ENCODE data around the gene OSGIN1. TPM values are rescaled to one million over a fixed set of nuclear protein-coding genes. Genes with fewer than 3 reads are reported as not detected.

OSGIN1 gene
- total and polyA plus RNA-seq, 2 of the 8 experiments (the other 6 are each of a cell fraction or from before 2014, with no cell fraction given) = 0.58 to 0.76 TPM

DNA sequence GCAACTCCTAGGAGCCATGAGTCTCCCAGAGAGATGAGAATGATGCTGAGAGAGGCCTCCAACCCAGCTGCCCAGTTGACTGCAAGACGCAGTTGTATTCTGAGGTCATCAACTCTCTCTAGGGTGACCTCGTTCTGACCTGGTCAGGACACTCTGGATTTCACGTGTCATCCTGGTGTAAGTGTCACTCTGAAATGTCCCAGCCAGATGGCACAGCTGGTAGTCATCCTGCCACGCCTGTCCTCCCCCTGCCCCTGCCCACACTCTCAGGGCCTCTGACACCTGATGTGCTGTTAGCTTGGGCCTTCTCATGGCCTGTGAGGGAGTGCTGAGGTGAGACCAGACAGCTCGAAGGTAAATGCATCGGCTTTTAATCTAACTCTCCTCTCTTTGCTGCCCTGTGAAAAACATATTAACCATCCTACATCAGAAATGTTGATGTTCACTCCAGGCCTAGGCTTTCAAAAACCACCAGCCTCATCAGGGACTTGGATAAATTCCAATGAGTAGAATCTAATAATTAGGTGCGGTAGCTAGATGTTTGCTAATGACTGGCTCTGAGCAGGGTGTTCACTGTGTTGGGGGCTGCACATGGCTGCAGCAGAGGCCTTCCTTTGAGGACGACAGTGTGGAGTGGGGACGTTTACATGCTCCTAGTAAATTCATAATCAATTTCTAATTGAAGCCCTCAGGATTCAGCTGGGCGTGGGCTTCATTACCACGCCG is 40.4 kb upstream of the OSGIN1 start:
- H3K4ac ChIP-seq (replicated peaks; ENCODE audit: insufficient read length, low read depth, low read length) = no peak overlapping the region
- H2BK15ac ChIP-seq (ENCODE audit: low read length) = no peak overlapping the region
- POLR2A ChIA-PET (ENCODE audit: partially characterized antibody) = interaction anchor here (0.9 to 2.6 kb wide), 4 partner anchors 8 to 14 kb away, joined by 3 to 12 read pairs (median 5); no protein-coding TSS in a partner anchor
- H4K5ac ChIP-seq (ENCODE audit: insufficient read length, low read depth, low read length) = no peak overlapping the region
- no peak overlapping the region for H3K9ac ChIP-seq (replicated peaks in 1 of 4; ENCODE audit: extremely low read depth in 1 of 4, low read depth in 3 of 4, low read length in 3 of 4)
- H3K23me2 ChIP-seq (ENCODE audit: low read depth, low read length) = no peaks in the 10 kb centered on the region
- peaks cover 9 to 40% (median 17%) of the 10 kb centered on the region in 4 experiments for H3K36me3 ChIP-seq (ENCODE audit: control insufficient read depth in 2 of 4, insufficient read depth in 4 of 4, low read length in 3 of 4)
- H4K20me1 ChIP-seq (replicated peaks in 1 of 2; ENCODE audit: control insufficient read depth in 1 of 2, insufficient read depth in 2 of 2, low read length in 2 of 2) = peaks cover 0 to 9% of the 10 kb centered on the region in 2 experiments
- H3K79me2 ChIP-seq (ENCODE audit: control insufficient read depth in 1 of 2, insufficient read depth in 2 of 2, low read length in 2 of 2) = no peaks in the 10 kb centered on the region; a peak in 1 of 4 replicates
- WGBS, 2 experiments (ENCODE audit: extremely low coverage in 1 of 2, insufficient coverage in 1 of 2, insufficient read length in 1 of 2, insufficient replicate concordance in 2 of 2, low coverage in 1 of 2, low lambda C conversion rate in 2 of 2, missing lambda C conversion rate in 1 of 2) = 92% methylated on average over 12 of the region's 12 CpGs; no CpG with 5 or more reads in 1 of the 2 experiments
- TF ChIP-seq SIX5 (IDR thresholded peaks at IDR 0.05; ENCODE audit: low read depth, low read length) (no peak), POU5F1 (IDR thresholded peaks at IDR 0.05; ENCODE audit: low read depth, low read length) (no peak), RAD21 (IDR thresholded peaks at IDR 0.05 in 1 of 2, conservative IDR thresholded peaks at IDR 0.05 in 1 of 2; ENCODE audit: low read depth in 2 of 2, low read length in 2 of 2) (no peak), HDAC2 (IDR thresholded peaks at IDR 0.05; ENCODE audit: borderline replicate concordance in 1 of 2, low read depth in 2 of 2, low read length in 2 of 2) (no peak), ZNF274 (IDR thresholded peaks at IDR 0.05; ENCODE audit: borderline replicate concordance, extremely low read depth, low read length) (no peak), SIN3A (conservative IDR thresholded peaks at IDR 0.05 in 1 of 2, IDR thresholded peaks at IDR 0.05 in 1 of 2; ENCODE audit: low read depth in 1 of 2, low read length in 2 of 2) (no peak), KDM4A (IDR thresholded peaks at IDR 0.05; ENCODE audit: low read depth, low read length, severe bottlenecking) (no peak), JUND (IDR thresholded peaks at IDR 0.05; ENCODE audit: low read length) (no peak), CBX5 (IDR thresholded peaks at IDR 0.05; ENCODE audit: low read depth, low read length) (no peak)
- no peak for DNase-seq (ENCODE audit: low read depth in 1 of 2, low spot score in 2 of 2)
- H3K4me2 ChIP-seq (ENCODE audit: insufficient read depth in 1 of 2, low read depth in 2 of 2, low read length in 2 of 2) = no peak overlapping the region
- no peak overlapping the region for H4K91ac ChIP-seq (replicated peaks; ENCODE audit: insufficient read length, low read length)
- no peak overlapping the region for H2BK120ac ChIP-seq (replicated peaks; ENCODE audit: low read depth, low read length)
- no peak overlapping the region for H2BK20ac ChIP-seq (ENCODE audit: low read length)
- H2BK5ac ChIP-seq (ENCODE audit: low read depth, low read length) = no peak overlapping the region
- CTCF ChIA-PET (ENCODE audit: partially characterized antibody) = interaction anchor here (0.6 to 5.4 kb wide), 7 partner anchors 10 to 1292 kb away, joined by 3 to 26 read pairs (median 3); no protein-coding TSS in a partner anchor
- H3K14ac ChIP-seq (ENCODE audit: insufficient read length) = no peak overlapping the region
- no peak overlapping the region for H3K23ac ChIP-seq (ENCODE audit: insufficient read length)
- H3K27ac ChIP-seq (ENCODE audit: low read depth, low read length) = no peak overlapping the region
- H3K79me1 ChIP-seq (ENCODE audit: low read depth, low read length) = no peaks in the 10 kb centered on the region
- no peaks in the 10 kb centered on the region for H3K27me3 ChIP-seq (replicated peaks in 1 of 4; ENCODE audit: control insufficient read depth in 3 of 4, extremely low read depth in 1 of 4, insufficient read depth in 3 of 4, low read length in 3 of 4)
- no peak overlapping the region for H3K56ac ChIP-seq (replicated peaks; ENCODE audit: insufficient read length, low read depth, low read length)
- H4K8ac ChIP-seq (ENCODE audit: extremely low read depth, insufficient read depth, low read length) = peak overlapping the region; percentile 35; the same call in 1 of the 2 replicates
- no peak overlapping the region for H2AFZ ChIP-seq (ENCODE audit: low read length)
- no peak for FAIRE-seq
- H3K18ac ChIP-seq (ENCODE audit: extremely low read depth, low read length) = no peak overlapping the region
- no peak overlapping the region for H3K4me3 ChIP-seq (ENCODE audit: extremely low read depth in 1 of 4, insufficient read depth in 2 of 4, low read depth in 3 of 4, low read length in 4 of 4)
- H3K4me1 ChIP-seq (replicated peaks in 1 of 4; ENCODE audit: control insufficient read depth in 3 of 4, insufficient read depth in 4 of 4, low read length in 3 of 4) = no peaks in the 10 kb centered on the region; a peak in 1 of 7 replicates
- no peak overlapping the region for H2BK12ac ChIP-seq (ENCODE audit: low read depth, low read length)
- H2AK5ac ChIP-seq (ENCODE audit: low read depth, low read length) = no peak overlapping the region
- H3K9me3 ChIP-seq (ENCODE audit: insufficient read depth in 2 of 2, low read depth in 1 of 2, low read length in 1 of 2) = no peaks in the 10 kb centered on the region; a peak in 1 of 4 replicates

Data from H1 (cell line).